Heart left ventricle (tissue), 13 donors: ENCODE data around the gene COL24A1.

ENCODE experiments used
- POLR2A ChIP-seq, 2 donors: fragments of 450-650 bp; IDR thresholded peaks; one replicate each; pipeline ENCODE4 v1.6.1; 2017; ENCODE audit warnings: antibody characterized with exemption in 2 of 2, mild to moderate bottlenecking in 2 of 2, moderate library complexity in 2 of 2
- TF ChIP-seq, protein P1 (sequence below), 12 donors: fragments of 200-600 bp; sonication (generic) in 4 of 12; IDR thresholded peaks; one replicate each; pipeline versions ENCODE4 v1.5.0 to v1.8.0; 2018 to 2022; ENCODE audit warnings: antibody characterized with exemption in 12 of 12, mild to moderate bottlenecking in 5 of 12
- donor health status: ischemic (EF 13 %, LVEDD 7.1; RV severe dilation, severe dysfunction).
- donor health status: DM: no; HTN: yes; CAD: no.
- donor health status: DM: no; HTN: no; CAD: no.
- donor health status: ischemic (EF 25% LVEDD 6.9; RV normal size, moderate dysfunction).
- donor health status: ischemic (EF 25% LVEDD 5.7; RV mildly dilated, moderate dysfunction).
- donor health status: ischemic (EF 35%, LVEDD 5.7; RV mildly dilated, moderate dysfunction).
- donor health status: nonischemic (EF 11% LVEDD 7.7; RV severe dilation, severe dysfunction).
- donor health status: DM: yes; HTN: yes; CAD: no.
- donor health status: PGD.
- donor health status: ischemic (EF 29% LVEDD 5.4; RV normal size, mild dysfunction).
- donor health status: nonischemic (EF 23%, LVEDD 6.1; RV moderate dilation, normal function).

DNA sequence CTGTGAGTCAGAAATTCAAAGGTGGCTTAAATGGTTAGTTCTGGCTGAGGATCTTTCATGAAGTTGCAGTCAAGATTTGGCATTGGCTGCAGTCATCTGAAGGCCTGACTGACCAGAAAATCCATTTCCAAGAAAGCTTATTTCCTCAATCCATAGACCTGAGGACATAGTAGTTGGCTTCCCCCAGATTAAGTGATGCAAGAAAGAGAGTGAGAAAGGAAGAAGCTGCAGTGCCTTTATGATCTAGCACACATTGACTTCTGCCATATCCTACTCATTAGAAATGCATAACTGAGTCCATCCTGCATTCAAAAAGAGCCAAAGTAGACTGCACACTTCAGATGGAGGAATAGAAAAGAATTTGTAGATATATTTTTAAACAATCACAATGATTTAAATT, 222.6 kb downstream of the COL24A1 start:
- TF ChIP-seq POLR2A (IDR thresholded peaks at IDR 0.05) = no peak
- TF ChIP-seq, protein P1, sequence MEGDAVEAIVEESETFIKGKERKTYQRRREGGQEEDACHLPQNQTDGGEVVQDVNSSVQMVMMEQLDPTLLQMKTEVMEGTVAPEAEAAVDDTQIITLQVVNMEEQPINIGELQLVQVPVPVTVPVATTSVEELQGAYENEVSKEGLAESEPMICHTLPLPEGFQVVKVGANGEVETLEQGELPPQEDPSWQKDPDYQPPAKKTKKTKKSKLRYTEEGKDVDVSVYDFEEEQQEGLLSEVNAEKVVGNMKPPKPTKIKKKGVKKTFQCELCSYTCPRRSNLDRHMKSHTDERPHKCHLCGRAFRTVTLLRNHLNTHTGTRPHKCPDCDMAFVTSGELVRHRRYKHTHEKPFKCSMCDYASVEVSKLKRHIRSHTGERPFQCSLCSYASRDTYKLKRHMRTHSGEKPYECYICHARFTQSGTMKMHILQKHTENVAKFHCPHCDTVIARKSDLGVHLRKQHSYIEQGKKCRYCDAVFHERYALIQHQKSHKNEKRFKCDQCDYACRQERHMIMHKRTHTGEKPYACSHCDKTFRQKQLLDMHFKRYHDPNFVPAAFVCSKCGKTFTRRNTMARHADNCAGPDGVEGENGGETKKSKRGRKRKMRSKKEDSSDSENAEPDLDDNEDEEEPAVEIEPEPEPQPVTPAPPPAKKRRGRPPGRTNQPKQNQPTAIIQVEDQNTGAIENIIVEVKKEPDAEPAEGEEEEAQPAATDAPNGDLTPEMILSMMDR (IDR thresholded peaks at IDR 0.05) = no peak
